NCI-H2196 treated with DMSO at 0.1 percent for 48 hours (cell line): ENCODE measurements around the gene LBHD2.
A peak's percentile ranks its signal among the peaks of the same experiment; 100 is the strongest.
"Not testable (repeated sequence)": the region's sequence is repeated elsewhere in the genome, so short reads cannot be mapped to it uniquely, and the experiment has no call there.

Experiments used
- DNase-seq: peaks from one replicate; lab custom pipeline; 2025; ENCODE audit not compliant: unreplicated experiment; lab: John Stamatoyannopoulos, UW

LBHD2 gene

DNA sequence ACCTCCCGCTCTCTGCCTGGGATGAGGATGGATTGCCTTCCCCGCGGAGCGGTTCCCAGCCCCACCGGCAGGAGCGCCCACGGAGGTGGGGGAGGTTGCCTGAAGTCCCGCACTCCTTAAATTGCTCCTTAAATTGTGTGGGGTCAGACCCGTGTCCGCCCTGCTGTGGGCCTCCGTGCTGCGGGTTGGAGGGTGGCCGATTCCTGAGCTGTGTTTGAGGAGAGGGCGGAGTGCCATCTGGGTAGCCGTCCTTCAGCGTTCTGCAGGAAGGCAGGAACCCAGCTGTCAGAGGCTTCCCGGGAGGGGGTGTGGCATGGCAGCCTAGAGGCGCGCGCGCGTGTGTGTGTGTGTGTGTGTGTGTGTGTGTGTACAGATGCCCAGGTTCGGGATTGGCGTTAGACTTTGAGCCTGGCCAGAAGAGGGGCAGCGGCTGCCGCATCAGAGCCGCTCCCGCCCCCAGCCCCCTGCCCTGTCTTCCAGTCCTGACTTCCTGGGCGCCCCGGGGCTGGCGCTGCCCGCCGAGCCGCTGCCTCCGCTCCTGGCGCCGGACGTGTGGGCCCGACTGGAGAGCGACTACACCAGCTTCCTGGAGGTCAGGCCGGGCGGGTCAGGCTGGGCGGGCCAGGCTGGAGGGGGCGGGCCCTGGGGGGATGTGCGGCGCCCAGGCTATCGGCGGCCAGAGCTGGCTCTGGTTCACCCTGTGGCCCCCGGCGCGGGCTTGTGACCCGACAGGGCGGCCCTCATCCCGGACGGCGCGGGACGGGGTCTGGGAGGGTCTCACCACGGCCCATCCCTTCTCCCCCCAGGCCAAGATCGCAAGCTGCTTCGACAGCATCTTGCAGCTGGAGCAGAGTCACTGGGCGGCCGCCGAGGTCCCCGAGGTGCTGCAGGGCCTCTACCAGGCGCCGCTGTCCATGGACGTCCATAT lies 19.7 kb downstream of the LBHD2 start:
- peak; percentile 64 for DNase-seq

DNA sequence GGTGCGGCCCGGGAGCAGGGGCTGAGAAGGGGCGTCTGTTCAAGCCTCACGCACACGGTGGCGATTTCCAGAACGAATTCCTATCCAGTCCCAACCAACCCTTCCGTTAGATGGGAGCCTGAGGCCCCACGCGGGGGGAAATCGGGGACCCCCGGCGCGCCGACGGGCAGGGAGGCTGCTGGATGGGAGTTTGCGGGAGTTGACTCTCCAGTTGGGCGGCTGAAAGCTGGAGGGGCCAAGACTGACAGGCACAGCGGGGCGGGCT lies 20.3 kb downstream of the LBHD2 start:
- no peak for DNase-seq

DNA sequence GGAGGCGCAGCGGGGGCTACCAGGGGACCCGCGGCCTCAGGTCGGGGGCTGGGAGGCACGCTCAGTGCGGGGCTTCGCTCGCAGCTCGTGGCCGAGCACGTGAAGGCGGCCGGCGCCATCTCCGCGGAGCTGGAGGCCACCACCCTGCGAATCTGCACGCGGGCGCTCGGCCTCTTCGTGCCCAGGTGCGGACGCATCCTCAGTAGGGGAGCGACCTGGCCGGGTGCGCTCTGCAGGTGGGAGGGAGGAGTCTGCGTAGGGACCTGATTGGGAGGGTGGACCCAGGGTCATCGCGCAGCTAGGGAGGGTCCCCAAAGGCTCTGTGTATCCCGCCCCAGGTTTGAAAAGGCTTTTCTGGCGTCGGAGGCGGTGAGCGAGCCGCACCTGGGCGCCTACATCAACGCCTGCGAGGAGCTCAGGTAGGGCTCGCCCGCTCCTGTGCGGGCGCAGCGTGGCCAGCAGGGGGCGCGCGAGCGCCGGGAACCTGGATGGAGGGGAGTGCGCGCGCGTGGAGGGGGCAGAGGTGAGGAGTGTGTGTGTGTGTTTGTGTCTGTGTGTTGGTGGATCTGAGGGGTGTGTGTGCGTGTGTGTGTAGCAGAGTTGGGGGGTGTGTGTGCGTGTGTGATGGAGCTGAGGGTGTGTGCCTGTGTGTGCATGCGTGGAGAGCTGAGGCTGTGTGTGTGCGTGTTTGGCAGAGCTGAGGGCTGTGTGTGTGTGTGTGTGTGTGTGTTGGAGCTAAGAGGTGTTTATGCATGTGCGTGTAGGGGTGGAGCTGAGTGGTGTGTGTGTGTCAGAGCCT lies 20.8 kb downstream of the LBHD2 start:
- no peak for DNase-seq

GRCh38 chr14:103105580-103106150 lies 21.7 kb downstream of the LBHD2 start:
- no peak for DNase-seq

- DNase-seq = no peak
Observed at GRCh38 chr14:103107455-103107854, 23.4 kb downstream of the LBHD2 start.

GRCh38 chr14:103107941-103108748 lies 24.1 kb downstream of the LBHD2 start:
- DNase-seq = no peak

GRCh38 chr14:103108749-103109207 lies 24.8 kb downstream of the LBHD2 start:
- DNase-seq = no peak

GRCh38 chr14:103109535-103110441 lies 25.8 kb downstream of the LBHD2 start:
- no peak for DNase-seq

DNA sequence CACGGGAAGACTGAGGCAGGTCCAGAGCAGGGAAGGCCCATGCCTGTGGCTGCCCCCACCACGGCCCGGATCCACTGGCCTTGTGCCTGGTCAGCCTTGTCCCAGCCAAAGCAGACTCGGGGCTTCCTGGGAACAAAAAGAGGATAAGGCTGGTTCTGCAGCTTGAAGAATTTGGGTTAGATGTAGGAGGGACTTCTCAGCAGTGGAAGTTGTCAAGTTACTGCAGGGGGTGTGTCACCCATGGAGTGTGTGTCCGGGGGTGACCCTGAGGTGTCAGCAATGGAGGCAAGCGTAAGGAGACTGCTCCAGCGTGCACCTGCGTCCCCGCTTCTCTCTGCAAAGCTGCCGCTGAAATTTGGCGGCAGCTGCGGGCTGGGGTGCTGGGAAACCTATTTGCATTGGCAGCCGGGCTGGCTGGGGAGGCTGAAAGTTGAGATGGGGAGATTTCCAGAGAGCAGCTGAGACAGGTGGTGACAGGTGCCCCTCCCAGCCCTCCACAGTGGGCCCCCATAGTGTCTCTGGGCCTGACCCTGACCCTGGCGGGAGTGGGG lies 26.7 kb downstream of the LBHD2 start:
- DNase-seq = peak; percentile 36

DNA sequence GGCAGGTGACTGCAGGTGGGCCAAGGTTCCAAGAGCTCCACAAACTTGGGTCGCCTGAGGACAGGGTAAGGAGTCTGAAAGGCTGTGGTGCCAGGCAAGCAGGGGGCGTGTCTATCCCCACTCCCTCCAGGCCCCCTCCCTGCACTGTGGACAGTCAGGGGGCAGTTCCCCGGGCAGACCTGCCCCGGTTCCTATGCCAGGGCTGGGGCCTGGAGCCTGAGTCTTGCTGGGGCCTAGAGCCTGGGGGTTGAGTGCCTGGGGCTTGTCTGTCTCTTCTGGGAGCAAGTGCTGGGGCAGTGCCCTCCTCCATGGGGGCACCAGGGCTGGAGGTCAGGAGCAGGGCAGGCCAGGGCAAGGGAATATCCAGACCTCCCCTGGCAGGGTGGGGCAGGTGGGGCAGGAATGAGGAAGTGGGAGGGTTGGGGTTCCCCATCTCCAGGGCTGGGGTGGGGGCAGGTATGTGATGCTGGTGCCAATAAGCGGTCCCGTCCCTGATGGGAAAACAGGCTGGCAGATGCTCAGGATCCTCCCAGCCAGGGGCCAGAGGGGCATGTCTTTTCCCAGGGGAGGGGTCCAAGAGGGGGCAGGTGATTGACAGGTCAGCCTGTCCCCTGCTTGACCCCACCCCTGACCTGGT lies 27.3 kb downstream of the LBHD2 start:
- no peak for DNase-seq

DNA sequence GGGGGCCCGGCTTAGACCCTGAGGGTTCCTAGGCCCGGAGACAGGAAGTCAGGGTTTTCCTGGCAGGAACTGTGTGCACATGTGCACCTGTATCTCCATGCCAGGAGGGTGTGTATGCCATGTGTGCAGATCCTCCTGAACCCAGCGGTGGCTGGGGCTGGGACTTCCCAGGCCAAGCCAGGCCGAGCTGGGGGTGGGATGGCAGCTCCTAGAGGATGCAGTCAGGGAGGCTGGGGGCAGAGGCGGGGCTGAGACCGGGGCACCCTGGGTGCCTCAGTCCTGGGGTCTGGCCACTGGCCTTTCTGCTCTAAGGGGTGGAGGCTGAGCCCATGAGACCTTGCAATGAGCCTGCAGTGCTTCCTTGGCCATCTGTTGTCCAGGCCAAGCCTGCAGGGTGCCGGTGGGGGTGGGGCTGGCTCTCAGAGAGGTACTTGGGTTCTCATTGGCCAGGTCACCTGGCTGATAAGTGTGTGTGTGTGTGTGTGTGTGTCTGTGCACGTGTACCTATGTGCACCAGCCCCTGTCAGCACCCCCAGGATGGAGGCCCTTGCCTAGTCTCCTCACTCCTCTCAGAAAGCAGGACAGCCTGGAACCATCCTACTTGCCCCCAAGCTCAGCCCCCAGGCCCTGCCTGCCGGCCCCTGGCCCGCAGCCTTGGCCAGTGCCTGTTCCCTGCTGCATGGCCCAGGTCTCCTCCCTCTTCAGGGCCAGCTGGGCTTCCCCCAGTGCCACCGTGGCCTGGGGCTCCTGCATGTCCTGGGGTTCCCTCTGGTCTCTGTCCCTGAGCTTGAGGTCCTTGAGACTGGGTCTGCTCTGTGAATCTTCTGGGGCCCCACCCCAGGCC lies 28.6 kb downstream of the LBHD2 start:
- no peak for DNase-seq

DNA sequence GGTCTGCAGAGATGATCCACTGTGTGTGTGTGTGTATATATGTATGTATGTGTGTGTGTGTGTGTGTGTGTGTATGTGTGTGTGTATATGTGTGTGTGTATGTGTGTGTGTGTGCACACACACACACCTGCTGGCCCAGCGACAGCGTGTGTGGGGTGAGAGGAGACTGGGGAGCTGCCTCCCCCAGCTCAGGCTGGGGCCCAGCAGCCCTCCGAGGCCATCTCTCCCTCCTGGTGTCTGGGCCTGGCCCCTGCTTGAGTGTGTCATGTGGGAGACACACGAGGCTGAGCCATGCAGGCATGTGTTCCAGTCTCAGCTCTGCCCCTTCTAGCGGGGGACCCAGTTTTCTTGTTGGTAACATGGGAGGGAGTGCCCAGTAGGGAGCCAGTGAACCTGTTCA lies 29.3 kb downstream of the LBHD2 start:
- no peak for DNase-seq

- no peak for DNase-seq
Observed at GRCh38 chr14:103113774-103114173, 29.8 kb downstream of the LBHD2 start.

- not testable (repeated sequence) for DNase-seq
Observed at GRCh38 chr14:103115086-103115679, 31.2 kb downstream of the LBHD2 start.

GRCh38 chr14:103115845-103116572 lies 32.0 kb downstream of the LBHD2 start:
- no peak for DNase-seq

DNA sequence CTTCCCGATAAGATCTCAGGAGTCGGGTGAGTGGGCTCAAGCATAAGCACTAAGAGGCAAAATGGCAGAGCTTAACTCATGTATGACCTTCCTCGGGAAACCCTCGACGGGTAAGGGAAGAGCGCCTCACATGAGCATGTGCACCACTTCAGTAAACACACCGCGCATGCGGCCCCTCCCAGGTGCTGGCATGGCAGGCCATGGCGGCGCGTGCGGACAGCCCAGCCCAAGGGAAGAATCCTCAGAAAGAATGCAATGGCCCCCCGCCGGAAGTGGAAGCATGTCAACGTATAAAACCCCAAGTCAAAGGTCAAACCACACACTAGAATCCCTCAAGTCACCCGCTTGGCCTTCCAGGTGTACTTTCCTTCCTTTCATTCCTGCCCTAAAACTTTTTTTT lies 32.6 kb downstream of the LBHD2 start:
- DNase-seq = no peak

DNA sequence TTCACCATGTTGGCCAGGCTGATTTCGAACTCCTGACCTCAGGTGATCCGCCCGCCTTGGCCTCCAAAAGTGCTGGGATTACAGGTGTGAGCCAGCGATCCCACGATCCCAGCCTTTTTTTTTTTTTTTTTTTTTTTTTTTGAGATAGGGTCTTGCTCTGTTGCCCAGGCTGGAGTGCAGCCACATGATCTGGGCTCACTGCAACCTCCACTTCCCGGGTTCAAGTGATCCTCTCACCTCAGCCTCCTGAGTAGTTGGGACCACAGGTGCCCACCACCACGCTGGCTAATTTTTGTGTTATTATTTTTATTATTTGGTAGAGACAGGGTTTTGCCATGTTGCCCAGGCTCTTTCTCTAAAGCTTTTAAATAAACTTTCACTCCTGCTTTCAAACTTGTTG lies 33.5 kb downstream of the LBHD2 start:
- not testable (repeated sequence) for DNase-seq
